Transverse colon (tissue), 3 donors: ENCODE results near the gene PDE4B.

Experiments used
- CTCF ChIP-seq, 5 experiments: fragments of 200-600 bp in 3 of 5; fragments of 450-650 bp in 2 of 5; sonication (generic) in 3 of 5; IDR thresholded peaks; 1 replicate in 2 of 5; 2 replicates in 3 of 5; pipeline ENCODE4 v1.5.1; 2016 to 2017; ENCODE audit warnings: antibody characterized with exemption in 5 of 5, inconsistent platforms in 3 of 5, mild to moderate bottlenecking in 2 of 5, moderate library complexity in 1 of 5
- EP300 ChIP-seq: sonication (generic); formaldehyde crosslinking; IDR thresholded peaks from one replicate; pipeline ENCODE4 v1.6.1; 2017; ENCODE audit warnings: antibody characterized with exemption, low read depth
- POLR2A ChIP-seq: fragments of 450-650 bp; IDR thresholded peaks from one replicate; pipeline ENCODE4 v1.6.1; 2016; ENCODE audit warnings: antibody characterized with exemption, mild to moderate bottlenecking, moderate library complexity

- TF ChIP-seq CTCF (IDR thresholded peaks at IDR 0.05): no peak
- no peak for TF ChIP-seq POLR2A
- TF ChIP-seq EP300: no peak
Measured at GRCh38 chr1:65964123-65964522, 171.4 kb downstream of the PDE4B start.
